HFFc6 (cell line): ENCODE results near the gene GPR162. TPM values are rescaled to one million over a fixed set of nuclear protein-coding genes. Genes with fewer than 3 reads are reported as not detected.

Source experiments
- DNase-seq: peaks from one replicate; pipeline ENCODE4 v3.0.0-alpha.2; 2018
- H3K27ac Mint-ChIP-seq: 2 replicates; pipeline ENCODE4 v1.8.0; 2020; ENCODE audit warnings: mild to moderate bottlenecking, mixed read lengths
- H3K27me3 Mint-ChIP-seq: 2 replicates; pipeline ENCODE4 v1.8.0; 2021; ENCODE audit warnings: mild to moderate bottlenecking, moderate library complexity, mixed read lengths; ENCODE audit not compliant: insufficient read depth
- H3K36me3 Mint-ChIP-seq: 2 replicates; pipeline ENCODE4 v1.8.0; 2021; ENCODE audit warnings: low read depth, mixed read lengths
- H3K4me1 Mint-ChIP-seq: 2 replicates; pipeline ENCODE4 v1.8.0; 2020; ENCODE audit warnings: low read depth, mixed read lengths
- H3K4me3 Mint-ChIP-seq: 2 replicates; pipeline ENCODE4 v1.8.0; 2020; ENCODE audit warnings: mild to moderate bottlenecking, moderate library complexity, mixed read lengths
- H3K9me3 Mint-ChIP-seq: 2 replicates; pipeline ENCODE4 v1.8.0; 2020; ENCODE audit warnings: mild to moderate bottlenecking, mixed read lengths
- long read RNA-seq: library from polyadenylated mRNA; unstranded; transcript quantifications from one replicate; pipeline ENCODE4 v2.0.0, GENCODE V29; 2019
- total RNA-seq, 6 experiments: library from RNA; stranded (reverse); fragmentation: NEBNext Ultra II Directional; extraction: Animal tissue kit (Norgen Biotek cat#: 25700); gene quantifications; 2 replicates in 1 of 6; 3 replicates in 5 of 6; pipeline ENCODE4 v1.2.3, GENCODE V29; 2021
- TF ChIP-seq, protein P1 (sequence below): fragments of 200-600 bp; sonication (generic); IDR thresholded peaks from 2 replicates; pipeline ENCODE4 v1.5.0; 2021; ENCODE audit warnings: antibody characterized with exemption, mild to moderate bottlenecking

Gene GPR162, protein sequence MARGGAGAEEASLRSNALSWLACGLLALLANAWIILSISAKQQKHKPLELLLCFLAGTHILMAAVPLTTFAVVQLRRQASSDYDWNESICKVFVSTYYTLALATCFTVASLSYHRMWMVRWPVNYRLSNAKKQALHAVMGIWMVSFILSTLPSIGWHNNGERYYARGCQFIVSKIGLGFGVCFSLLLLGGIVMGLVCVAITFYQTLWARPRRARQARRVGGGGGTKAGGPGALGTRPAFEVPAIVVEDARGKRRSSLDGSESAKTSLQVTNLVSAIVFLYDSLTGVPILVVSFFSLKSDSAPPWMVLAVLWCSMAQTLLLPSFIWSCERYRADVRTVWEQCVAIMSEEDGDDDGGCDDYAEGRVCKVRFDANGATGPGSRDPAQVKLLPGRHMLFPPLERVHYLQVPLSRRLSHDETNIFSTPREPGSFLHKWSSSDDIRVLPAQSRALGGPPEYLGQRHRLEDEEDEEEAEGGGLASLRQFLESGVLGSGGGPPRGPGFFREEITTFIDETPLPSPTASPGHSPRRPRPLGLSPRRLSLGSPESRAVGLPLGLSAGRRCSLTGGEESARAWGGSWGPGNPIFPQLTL
- total RNA-seq = 1 to 10 TPM in 5 of 6 experiments, under 1 TPM in 1; 0.78 to 3.1 (median 2.6) TPM
- long read RNA-seq = 0 reads

DNA sequence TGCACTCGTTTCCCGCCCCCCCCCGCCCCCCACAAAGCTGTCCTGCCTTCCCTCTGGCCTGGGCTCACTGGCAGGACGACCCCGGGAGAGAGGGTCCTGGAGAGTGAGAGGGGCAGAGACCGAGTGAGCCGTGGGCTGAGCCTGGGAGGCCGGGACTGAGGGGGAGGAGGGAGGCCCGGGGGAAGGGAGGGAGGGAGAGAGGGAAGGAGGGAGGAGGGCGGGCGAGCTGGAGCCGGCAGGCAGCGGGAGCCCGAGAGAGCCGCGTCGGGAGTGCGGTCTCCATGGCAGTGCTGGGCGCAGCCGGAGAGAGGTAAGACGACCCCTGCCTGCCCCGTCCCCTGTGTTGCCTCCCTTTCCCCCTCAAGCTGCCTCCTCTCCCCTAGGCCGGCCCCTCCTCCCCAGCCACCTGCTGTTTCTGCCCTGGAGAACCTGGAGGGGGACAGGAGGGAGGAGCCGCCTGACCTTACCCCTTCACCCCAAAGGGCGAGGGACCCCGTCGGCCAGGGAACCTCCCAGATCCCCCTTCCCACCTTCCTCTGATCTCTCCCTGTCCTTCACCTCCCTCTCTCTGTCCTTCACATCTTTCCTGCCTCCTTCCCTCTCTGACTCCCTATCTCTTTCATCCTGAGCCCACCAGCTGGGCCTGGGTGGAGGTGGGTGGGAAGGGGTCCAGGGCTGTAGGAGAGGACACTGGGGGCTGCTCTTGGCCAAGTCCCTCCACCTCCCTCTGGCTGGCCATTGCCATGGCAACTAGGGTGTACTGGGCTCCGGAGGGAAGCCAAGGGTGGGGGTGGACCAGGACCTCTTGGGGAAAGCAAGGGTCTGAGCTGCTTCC is at the start of gene GPR162:
Gene GPR162 (plus strand): TSS at position 231 of the 835 bp plus-strand sequence. CDS start 2,078 bp downstream, outside the sequence.
- no peak for DNase-seq
- peaks cover 48% of the 10 kb centered on the region for H3K4me1 Mint-ChIP-seq
- H3K27me3 Mint-ChIP-seq = peaks cover 45% of the 10 kb centered on the region
- peak within 1 kb of the TSS; percentile 80 for H3K4me3 Mint-ChIP-seq
- peak within 1 kb of the TSS; percentile 19; the same call in 1 of the 2 replicates for H3K27ac Mint-ChIP-seq
- H3K36me3 Mint-ChIP-seq = peaks cover 8% of the 10 kb centered on the region
- TF ChIP-seq, protein P1, sequence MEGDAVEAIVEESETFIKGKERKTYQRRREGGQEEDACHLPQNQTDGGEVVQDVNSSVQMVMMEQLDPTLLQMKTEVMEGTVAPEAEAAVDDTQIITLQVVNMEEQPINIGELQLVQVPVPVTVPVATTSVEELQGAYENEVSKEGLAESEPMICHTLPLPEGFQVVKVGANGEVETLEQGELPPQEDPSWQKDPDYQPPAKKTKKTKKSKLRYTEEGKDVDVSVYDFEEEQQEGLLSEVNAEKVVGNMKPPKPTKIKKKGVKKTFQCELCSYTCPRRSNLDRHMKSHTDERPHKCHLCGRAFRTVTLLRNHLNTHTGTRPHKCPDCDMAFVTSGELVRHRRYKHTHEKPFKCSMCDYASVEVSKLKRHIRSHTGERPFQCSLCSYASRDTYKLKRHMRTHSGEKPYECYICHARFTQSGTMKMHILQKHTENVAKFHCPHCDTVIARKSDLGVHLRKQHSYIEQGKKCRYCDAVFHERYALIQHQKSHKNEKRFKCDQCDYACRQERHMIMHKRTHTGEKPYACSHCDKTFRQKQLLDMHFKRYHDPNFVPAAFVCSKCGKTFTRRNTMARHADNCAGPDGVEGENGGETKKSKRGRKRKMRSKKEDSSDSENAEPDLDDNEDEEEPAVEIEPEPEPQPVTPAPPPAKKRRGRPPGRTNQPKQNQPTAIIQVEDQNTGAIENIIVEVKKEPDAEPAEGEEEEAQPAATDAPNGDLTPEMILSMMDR = no peak
- H3K9me3 Mint-ChIP-seq = no peaks in the 10 kb centered on the region

DNA sequence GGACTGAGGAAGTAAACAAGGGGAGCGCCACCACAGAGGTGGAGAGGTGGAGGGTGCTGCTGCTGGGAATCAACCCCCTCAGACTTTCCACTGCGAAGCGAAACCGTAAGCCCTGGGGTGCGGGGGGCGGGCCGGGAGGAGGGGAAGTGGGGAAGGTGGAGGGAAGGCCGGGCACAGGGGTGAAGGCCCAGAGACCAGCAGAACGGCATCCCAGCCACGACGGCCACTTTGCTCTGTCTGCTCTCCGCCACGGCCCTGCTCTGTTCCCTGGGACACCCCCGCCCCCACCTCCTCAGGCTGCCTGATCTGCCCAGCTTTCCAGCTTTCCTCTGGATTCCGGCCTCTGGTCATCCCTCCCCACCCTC is 49.3 kb upstream of the GPR162 start, which contains the start of gene LAG3:
Gene LAG3 (plus strand): TSS at position 190 of the 365 bp plus-strand sequence. CDS start 333 bp downstream, outside the sequence.
- peaks cover 12% of the 10 kb centered on the region for H3K27me3 Mint-ChIP-seq
- H3K4me1 Mint-ChIP-seq = peaks cover 29% of the 10 kb centered on the region
- H3K4me3 Mint-ChIP-seq = no peak within 1 kb of the TSS
- TF ChIP-seq, protein P1 = no peak
- no peak for DNase-seq
- no peak within 1 kb of the TSS for H3K27ac Mint-ChIP-seq
- H3K9me3 Mint-ChIP-seq = no peaks in the 10 kb centered on the region
- H3K36me3 Mint-ChIP-seq = peaks cover 5% of the 10 kb centered on the region

DNA sequence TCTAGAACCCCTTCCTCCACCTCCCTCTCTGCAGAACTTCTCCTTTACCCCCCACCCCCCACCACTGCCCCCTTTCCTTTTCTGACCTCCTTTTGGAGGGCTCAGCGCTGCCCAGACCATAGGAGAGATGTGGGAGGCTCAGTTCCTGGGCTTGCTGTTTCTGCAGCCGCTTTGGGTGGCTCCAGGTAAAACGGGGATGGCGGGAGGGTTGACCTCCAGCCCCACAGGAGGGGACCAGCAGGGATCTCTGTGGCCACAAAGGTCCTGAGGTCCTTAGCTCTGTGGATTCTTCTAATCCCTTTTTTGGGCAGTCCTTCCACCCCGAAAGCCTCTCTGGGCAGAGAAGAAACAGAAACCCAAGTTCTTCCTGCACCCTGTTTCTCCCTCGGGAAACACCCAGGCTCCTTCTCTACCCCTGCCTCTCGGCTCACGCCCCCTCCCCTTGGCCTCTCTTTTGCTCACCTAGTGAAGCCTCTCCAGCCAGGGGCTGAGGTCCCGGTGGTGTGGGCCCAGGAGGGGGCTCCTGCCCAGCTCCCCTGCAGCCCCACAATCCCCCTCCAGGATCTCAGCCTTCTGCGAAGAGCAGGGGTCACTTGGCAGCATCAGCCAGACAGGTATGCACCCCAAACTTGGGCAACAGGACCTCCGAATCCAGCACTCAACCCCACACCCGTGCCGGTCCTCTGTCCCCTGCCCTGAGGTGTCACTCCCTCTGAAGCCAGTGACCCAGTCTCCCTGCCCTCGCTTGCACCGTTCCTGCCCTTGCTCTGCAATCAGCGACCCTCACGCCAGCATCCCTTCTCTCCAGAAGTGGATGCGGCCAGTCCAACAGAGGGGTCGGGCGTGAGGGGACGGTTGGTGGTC is 48.7 kb upstream of the GPR162 start:
- TF ChIP-seq, protein P1 = no peak
- Mint-ChIP-seq H3K9me3 (no peaks in the 10 kb centered on the region), H3K4me1 (peaks cover 26% of the 10 kb centered on the region), H3K4me3 (no peak overlapping the region), H3K27me3 (peaks cover 12% of the 10 kb centered on the region), H3K27ac (no peak overlapping the region), H3K36me3 (no peaks in the 10 kb centered on the region; the same call in 1 of the 2 replicates)
- no peak for DNase-seq

DNA sequence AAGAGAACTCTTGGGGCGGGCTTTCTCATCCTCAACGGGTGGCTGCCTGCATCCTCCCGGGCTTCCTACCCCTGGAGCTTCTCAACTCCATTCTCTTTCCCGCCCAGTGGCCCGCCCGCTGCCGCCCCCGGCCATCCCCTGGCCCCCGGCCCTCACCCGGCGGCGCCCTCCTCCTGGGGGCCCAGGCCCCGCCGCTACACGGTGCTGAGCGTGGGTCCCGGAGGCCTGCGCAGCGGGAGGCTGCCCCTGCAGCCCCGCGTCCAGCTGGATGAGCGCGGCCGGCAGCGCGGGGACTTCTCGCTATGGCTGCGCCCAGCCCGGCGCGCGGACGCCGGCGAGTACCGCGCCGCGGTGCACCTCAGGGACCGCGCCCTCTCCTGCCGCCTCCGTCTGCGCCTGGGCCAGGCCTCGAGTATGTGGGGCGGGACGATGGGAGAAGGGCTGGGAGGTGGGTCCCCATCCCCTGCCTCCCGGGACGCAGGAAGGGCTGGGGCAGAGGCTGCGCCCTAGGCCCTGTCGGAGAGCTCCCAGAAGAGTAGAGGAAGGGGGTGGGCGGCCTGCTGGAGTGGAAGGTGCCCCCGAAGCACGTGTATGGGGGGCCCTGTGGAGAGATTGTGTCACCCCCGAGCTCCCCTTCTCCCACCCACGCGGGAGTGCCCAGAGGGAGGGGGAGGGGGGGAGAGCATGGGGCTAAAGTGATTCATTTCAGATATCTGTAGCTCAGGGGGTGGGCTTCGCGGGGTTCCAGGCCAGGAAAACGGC is 47.9 kb upstream of the GPR162 start:
- no peak overlapping the region for H3K27ac Mint-ChIP-seq

More for the DNA sequence above, 47.9 kb upstream of the GPR162 start:
- DNase-seq = no peak
- Mint-ChIP-seq H3K4me1 (peaks cover 26% of the 10 kb centered on the region), H3K27me3 (peaks cover 8% of the 10 kb centered on the region), H3K4me3 (no peak overlapping the region), H3K9me3 (no peaks in the 10 kb centered on the region), H3K36me3 (no peaks in the 10 kb centered on the region)
- TF ChIP-seq, protein P1 = no peak
